ENCODE measurements around the gene CPNE7.

DNA sequence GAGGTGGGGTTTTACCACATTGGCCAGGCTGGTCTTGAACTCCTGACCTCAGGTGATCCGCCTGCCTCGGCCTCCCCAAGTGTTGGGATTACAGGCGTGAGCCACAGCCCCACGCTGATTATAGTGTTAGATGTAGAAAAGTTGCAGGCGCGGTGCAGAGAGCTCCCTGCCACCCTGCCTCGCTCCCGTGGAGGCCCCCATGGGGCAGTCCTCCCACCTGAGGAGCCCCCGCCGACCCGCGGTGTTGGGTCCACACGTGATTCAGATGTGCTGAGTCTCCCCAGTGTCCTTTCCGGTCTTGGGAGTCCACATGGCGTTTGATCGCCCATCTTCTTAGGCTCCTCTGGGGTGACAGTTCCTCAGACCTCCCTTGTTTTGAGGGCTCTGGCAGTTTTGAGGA is 20.3 kb upstream of the CPNE7 start:
- TF ChIP-seq, protein P1, sequence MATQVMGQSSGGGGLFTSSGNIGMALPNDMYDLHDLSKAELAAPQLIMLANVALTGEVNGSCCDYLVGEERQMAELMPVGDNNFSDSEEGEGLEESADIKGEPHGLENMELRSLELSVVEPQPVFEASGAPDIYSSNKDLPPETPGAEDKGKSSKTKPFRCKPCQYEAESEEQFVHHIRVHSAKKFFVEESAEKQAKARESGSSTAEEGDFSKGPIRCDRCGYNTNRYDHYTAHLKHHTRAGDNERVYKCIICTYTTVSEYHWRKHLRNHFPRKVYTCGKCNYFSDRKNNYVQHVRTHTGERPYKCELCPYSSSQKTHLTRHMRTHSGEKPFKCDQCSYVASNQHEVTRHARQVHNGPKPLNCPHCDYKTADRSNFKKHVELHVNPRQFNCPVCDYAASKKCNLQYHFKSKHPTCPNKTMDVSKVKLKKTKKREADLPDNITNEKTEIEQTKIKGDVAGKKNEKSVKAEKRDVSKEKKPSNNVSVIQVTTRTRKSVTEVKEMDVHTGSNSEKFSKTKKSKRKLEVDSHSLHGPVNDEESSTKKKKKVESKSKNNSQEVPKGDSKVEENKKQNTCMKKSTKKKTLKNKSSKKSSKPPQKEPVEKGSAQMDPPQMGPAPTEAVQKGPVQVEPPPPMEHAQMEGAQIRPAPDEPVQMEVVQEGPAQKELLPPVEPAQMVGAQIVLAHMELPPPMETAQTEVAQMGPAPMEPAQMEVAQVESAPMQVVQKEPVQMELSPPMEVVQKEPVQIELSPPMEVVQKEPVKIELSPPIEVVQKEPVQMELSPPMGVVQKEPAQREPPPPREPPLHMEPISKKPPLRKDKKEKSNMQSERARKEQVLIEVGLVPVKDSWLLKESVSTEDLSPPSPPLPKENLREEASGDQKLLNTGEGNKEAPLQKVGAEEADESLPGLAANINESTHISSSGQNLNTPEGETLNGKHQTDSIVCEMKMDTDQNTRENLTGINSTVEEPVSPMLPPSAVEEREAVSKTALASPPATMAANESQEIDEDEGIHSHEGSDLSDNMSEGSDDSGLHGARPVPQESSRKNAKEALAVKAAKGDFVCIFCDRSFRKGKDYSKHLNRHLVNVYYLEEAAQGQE (IDR thresholded peaks at IDR 0.05; ENCODE audit: insufficient read depth in 1 of 2, low read depth in 2 of 2, low read length in 2 of 2), result no peak
- TF ChIP-seq POLR2AphosphoS5 (IDR thresholded peaks at IDR 0.05; ENCODE audit: low read depth, low read length) (no peak), TAF1 (IDR thresholded peaks at IDR 0.05; ENCODE audit: borderline replicate concordance, insufficient read depth, low read length) (no peak), SIN3A (IDR thresholded peaks at IDR 0.05; ENCODE audit: borderline replicate concordance, insufficient read depth, low read length) (no peak), FOXP2 (optimal IDR thresholded peaks at IDR 0.05; ENCODE audit: borderline replicate concordance, extremely low read depth, extremely low read length, insufficient read depth) (no peak)

Data from PFSK-1 (cell line).